HG02588 (cell line): Measurements from ENCODE around the gene EGLN2.
"Not testable (repeated sequence)": the region's sequence is repeated elsewhere in the genome, so short reads cannot be mapped to it uniquely, and the experiment has no call there.

ENCODE experiments used
- ATAC-seq: cut with Tn5 transposase; IDR thresholded peaks from one replicate; pipeline ENCODE4 v1.9.1; 2021; ENCODE audit warnings: mild to moderate bottlenecking, moderate library complexity; ENCODE audit not compliant: unreplicated experiment

The EGLN2 gene

GRCh38 chr19:40838477-40838876 lies 39.5 kb downstream of the EGLN2 start:
- not testable (repeated sequence) for ATAC-seq

GRCh38 chr19:40842012-40842411 lies 43.0 kb downstream of the EGLN2 start:
- not testable (repeated sequence) for ATAC-seq

- not testable (repeated sequence) for ATAC-seq
Measured at GRCh38 chr19:40842997-40843652, 44.1 kb downstream of the EGLN2 start.

- ATAC-seq = not testable (repeated sequence)
Measured at GRCh38 chr19:40843653-40844052, 44.7 kb downstream of the EGLN2 start.

- not testable (repeated sequence) for ATAC-seq
Measured at GRCh38 chr19:40846722-40847121, 47.7 kb downstream of the EGLN2 start.

GRCh38 chr19:40850277-40850676 lies 51.3 kb downstream of the EGLN2 start, which contains the start of gene CYP2A6:
Gene CYP2A6, minus strand, starts transcription at chr19:40850447. Its CDS starts 21 bp downstream, at chr19:40850426.
- ATAC-seq = not testable (repeated sequence)

GRCh38 chr19:40852467-40853152 lies 53.6 kb downstream of the EGLN2 start:
- not testable (repeated sequence) for ATAC-seq
